DMS 273 (cell line): ENCODE measurements around the gene ADGRB3.
"Not testable (repeated sequence)": the region's sequence is repeated elsewhere in the genome, so short reads cannot be mapped to it uniquely, and the experiment has no call there.

Experiments
- DNase-seq: peaks from one replicate; lab custom pipeline; 2025; ENCODE audit not compliant: unreplicated experiment; lab: John Stamatoyannopoulos, UW

Gene ADGRB3

DNA sequence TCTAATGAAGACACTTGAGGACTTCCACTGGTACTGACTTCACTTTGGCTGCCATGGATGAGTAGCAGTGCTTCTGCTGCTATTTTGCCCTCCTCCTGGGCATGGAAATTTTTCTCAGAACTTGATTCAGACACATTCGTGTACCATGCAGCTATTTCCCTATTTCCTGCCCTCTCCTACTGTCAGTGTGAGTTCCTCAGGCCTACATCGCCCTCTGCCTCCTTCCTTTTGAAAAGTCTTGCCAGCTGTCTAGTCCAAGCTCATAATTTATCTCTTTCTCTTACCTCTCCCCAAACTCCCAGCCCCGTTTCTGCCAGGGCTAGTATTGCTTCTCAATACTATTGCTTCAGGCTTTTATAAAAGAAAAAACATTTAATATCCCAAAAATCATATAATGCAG lies 470.2 kb downstream of the ADGRB3 start:
- no peak for DNase-seq

DNA sequence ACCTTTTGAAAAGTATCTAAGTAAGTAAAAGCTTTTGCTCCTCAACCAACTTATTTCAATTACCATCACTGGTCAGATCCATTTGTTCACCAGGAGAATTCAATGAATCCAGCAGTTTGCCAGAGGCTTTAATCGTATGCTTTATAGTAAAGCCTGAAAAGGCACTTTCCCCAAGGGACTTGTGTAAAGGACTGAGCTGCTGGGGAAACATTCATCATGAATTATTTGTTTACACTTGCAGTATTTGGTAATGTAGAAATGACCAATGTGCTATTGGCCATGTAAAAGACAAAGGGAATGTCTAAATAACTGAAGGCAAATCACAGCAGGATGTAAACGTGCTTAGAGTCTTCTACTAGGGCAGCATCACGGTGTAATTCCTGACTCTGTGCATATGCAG lies 471.4 kb downstream of the ADGRB3 start:
- DNase-seq: no peak

- DNase-seq: no peak
These were observed 476.2 kb downstream of the ADGRB3 start for GRCh38 chr6:69111301-69111700.

DNA sequence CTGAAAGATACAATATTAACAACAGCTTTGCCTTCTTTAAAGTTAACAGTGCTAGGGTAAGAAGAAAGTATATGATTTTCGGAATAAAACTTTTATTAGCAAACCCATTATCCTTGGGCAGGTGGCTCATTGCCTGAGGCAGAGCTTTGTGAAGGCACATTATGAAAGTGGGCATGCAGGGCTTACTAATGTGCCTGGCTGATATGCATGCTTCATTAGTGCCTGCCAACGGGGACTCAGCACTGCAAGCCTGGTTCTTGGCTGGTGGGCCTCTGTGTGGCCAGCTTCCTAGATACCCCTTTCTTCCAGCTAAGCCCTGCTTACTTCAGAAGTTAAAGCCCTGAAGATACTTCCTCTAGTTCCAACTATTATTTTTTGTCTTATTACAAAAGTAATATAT lies 481.6 kb downstream of the ADGRB3 start:
- no peak for DNase-seq

DNA sequence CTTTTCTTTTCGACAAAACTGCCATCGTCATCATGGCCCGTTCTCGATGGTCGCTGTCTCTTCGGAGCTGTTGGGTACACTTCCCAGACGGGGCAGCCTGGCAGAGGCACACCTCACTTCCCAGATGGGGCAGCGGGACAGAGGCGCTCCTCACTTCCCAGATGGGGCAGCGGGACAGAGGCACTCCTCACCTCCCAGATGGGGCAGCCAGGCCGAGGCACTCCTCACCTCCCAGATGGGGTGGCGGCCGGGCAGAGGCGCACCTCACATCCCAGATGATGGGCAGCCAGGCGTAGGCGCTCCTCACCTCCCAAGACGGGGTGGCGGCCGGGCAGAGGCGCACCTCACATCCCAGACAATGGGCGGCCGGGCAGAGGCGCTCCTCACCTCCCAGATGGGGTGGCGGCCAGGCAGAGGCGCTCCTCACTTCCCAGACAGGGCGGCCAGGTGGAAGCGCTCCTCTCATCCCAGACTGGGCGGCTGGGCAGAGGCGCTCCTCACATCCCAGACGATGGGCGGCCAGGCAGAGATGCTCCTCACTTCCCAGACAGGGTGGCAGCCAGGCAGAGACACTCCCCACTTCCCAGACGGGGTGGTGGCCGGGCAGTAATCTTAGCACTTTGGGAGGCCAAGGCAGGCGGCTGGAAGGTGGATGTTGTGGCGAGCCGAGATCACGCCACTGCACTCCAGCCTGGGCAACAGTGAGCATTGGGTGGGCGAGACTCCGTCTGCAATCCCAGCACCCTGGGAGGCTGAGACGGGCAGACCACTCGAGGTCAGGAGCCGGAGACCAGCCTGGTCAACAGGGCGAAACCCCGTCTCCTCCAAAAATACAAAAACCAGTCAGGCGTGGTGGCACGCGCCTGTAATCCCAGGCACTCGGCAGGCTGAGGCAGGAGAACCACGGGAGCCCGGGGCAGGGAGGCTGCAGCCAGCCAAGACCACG lies 486.7 kb downstream of the ADGRB3 start:
- not testable (repeated sequence) for DNase-seq

- DNase-seq: no peak
These were observed 487.3 kb downstream of the ADGRB3 start for GRCh38 chr6:69122407-69122773.

- DNase-seq: no peak
These were observed 493.3 kb downstream of the ADGRB3 start for GRCh38 chr6:69128411-69128810.

DNA sequence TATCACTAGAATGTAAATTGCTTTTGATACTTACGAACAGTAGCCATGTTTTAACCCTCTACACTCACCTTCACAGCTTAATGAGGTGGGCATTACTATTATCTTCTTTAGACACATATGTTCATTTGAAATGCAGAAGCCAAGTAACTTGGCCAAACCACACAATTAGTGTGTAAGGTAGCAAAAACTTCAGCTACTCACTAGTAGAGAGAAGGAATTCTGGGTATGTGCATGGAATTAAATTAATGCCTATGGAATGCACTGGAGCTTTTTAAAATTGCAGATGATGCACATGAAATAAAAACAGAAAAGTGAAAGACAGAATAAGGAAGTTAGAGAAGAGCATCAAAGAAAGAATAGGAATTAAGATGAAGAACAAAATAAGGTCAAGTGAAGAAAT lies 494.0 kb downstream of the ADGRB3 start:
- DNase-seq: no peak

GRCh38 chr6:69135927-69136326 lies 500.8 kb downstream of the ADGRB3 start:
- DNase-seq: no peak

DNA sequence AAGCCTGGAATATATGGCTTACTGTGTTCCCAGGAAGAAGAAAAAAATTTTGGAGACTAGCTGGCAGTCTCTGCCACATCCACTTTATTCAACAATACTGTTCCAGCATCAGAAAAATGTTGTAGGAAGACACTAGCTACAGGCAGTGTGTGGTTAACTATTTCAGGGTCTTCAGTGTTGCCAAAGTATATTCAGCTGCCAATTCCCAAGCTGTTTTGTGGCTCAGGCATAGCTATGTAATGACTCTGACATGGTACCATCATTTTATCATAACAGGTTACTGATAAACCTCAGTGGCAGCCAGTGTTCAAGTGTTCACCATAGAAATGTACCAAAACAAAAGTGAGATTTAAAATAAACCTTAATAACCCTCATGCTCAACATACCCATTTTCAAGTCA lies 503.1 kb downstream of the ADGRB3 start:
- no peak for DNase-seq

- DNase-seq: no peak
These were observed 503.9 kb downstream of the ADGRB3 start for GRCh38 chr6:69138893-69139494.

- no peak for DNase-seq
These were observed 510.0 kb downstream of the ADGRB3 start for GRCh38 chr6:69145062-69145461.

DNA sequence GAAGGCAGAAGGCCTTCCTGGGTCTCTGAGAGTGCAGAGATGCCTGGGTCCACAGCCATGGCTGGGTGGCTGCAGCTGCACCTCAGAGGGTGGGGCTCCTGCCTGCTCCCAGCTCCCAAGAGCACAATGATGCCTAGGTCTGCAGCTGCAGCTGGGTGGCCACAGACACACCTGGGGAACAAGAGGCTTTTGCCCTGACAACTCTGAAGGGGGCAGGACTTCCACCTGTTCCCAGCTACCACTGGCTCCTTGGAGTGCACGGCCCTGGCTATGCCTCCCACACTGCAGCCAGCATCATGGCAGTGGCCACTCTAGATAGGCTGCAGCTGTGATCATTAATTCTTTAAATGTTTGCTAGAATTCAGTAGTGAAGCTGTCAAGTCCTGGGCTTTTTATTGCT lies 511.3 kb downstream of the ADGRB3 start:
- no peak for DNase-seq

DNA sequence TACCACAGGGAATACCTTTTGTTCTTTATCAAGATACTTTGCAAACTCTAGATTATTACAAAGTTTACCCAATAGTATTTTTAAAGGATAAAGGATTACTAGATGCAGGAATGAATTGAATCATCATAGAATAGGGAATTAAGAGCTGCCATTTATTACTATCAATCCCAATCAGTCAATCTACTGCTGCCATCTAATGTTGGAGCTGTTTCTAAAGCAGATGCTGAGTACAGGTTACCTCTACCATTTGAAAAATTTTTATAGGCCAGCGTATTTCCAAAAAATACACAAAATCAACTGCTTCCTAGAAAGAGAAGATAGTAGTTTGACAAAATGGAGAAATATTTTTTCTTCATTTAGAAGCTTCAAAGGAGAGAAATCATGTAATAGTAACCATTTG lies 520.4 kb downstream of the ADGRB3 start:
- DNase-seq: no peak

GRCh38 chr6:69162811-69163210 lies 527.7 kb downstream of the ADGRB3 start:
- DNase-seq: peak; percentile 18

DNA sequence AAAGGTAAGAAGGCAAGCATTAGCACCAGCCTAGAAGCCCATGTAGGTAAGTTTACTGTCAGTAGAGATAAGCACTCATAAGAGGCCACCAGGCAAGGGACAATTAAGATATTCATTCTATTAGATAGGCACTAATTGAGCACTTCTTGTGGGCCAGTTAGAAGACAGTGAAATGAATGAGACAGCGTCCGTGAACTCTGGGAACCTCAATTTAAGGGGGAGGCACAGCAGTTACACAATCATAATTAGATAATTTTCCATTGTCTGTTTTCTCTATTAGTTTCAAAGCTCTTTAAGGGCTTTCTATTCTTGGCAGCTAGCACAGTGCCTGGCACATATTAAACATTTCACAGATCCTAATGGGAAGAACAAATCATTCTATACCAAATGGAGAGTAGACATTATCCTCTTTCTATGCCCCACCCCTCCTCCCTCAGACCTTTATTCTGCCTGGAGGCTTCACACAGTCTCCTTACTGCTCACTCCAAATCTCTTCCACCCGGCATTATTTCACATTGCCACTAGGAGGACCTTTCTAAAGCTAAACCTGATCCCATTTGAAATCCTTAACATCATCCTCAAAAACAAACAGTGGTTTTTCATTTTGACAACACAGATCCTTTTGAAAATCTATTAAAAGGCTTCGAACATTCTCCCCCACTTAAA lies 529.6 kb downstream of the ADGRB3 start:
- peak; percentile 34 for DNase-seq

DNA sequence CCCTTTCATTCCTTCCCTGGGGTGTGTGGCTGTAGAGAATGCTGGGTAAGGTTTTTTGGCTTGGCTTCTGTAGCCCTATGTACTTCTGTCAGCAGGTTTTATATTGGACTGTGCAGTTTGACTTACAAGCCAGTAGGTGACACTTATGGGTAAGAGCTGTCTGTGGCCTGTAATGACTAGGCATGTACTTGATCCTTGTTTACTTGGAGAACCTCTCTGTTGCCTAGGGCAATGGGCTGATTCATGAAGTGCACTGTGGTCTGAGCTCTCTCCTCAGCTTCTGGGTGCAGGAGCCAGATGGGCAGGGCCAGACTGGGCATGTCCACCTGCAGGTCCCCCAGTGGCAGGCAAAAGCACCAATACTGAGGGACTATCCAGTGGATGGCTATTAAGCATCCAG lies 544.6 kb downstream of the ADGRB3 start:
- DNase-seq: peak; percentile 3

GRCh38 chr6:69180361-69181067 lies 545.4 kb downstream of the ADGRB3 start:
- no peak for DNase-seq

GRCh38 chr6:69181964-69182363 lies 546.9 kb downstream of the ADGRB3 start:
- DNase-seq: no peak

DNA sequence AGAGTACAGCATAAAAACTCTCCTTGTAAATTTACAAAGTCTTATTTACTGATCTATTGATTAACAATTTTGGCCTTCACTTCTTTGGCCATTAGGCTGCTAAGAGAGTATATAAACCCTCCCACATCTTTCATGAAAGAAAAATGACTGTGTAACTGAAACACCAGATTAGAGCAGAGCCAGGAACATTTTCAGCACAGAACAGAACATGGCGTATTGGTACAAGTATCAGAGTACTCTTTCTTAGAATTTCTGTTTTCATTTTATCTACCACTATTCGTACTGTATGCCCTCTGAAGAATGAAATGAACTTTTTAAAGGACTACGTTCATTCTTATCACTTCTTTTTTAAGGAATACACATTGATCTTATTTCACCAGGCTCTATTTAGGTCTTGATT lies 550.2 kb downstream of the ADGRB3 start:
- DNase-seq: no peak

GRCh38 chr6:69202768-69203167 lies 567.7 kb downstream of the ADGRB3 start:
- no peak for DNase-seq
